Measurements from ENCODE around the gene DENND1A.

- no peak for TF ChIP-seq POLR2A (IDR thresholded peaks at IDR 0.05)
- TF ChIP-seq CTCF (IDR thresholded peaks at IDR 0.05): no peak
Observed at GRCh38 chr9:123689701-123690428, 240.1 kb downstream of the DENND1A start.
